ENCODE results near the gene TUBB2A.
"Not testable (repeated sequence)": the region's sequence is repeated elsewhere in the genome, so short reads cannot be mapped to it uniquely, and the experiment has no call there.

TUBB2A gene

DNA sequence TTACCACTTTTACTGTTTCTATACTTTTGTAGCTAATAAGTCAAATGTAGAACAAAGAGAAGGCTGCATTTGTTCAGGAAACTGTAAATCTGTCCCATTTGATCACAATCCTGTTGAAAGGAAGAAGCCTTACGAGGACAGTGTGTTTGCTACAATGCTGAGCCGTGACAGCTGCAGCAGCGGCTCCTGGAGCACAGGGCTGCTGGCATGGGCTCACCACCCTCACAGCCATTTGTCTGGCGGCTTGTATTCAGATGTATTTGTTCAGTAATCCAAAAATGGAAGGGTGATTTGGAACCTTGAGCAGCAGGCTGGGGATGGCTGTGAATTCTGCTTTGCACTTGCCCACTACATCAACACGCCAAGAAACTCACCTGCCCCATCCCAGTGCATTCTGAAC lies 5.7 kb downstream of the TUBB2A start:
- DNase-seq: peak in 1 of 2 experiments; percentile 30

DNA sequence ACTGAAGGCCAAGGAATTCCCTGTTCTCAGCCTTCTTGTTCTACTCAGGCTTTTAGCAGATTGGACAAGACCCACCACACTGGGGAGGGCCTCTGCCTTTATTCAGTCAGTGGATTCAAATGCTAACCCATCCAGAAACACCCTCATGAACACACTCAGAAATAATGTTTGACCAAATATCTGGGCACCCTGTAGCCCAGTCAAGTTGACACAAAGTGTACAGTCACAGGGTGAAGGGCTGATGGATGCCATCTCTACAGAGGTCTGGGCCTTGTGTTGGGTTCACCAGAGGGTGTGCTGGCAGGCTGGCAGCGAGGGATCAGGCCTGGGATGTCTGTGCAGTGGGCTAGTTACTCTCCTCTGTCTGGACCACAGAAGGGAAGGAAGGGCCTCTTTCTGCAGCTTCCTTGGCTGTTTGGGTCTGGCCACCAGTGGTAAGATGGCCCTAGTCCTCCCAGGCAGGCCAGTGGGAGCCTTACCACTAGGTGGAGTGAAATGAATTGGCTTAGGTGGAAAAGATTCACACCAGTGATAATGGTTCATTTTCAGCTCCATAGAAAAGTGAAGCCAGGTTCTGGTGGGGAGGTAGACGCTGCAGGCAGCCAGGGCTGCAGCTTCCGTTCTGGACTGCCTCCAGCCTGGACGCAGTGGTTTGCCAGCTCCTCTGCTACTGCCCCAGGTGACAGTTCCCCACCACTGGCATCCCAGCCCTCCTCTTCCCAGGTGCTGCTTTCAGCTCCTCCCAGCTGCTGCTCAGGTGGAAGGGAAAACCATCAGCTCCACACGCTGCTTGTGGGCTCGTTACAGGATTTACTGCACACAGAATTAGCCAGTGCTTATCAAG lies 9.2 kb downstream of the TUBB2A start:
- DNase-seq: no peak

DNA sequence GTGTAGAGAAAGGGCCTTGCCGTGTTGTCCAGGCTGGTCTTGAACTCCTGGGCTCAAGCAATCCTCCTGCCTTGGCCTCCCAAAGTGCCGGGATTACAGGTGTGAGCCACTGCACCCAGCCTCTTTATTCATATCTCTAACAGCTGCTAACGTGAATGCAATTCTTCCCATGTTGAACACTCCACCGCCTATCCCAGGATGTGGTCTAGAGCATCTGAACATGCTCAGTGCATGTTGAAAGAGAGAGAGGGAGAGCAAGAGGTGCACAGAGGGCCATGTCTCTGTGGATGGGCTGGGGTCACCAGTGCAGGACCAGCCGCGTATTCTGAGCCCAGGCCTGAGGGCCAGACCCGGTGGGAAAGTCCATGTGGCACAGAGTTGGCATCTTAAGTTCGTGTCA lies 12.8 kb downstream of the TUBB2A start:
- DNase-seq: no peak

DNA sequence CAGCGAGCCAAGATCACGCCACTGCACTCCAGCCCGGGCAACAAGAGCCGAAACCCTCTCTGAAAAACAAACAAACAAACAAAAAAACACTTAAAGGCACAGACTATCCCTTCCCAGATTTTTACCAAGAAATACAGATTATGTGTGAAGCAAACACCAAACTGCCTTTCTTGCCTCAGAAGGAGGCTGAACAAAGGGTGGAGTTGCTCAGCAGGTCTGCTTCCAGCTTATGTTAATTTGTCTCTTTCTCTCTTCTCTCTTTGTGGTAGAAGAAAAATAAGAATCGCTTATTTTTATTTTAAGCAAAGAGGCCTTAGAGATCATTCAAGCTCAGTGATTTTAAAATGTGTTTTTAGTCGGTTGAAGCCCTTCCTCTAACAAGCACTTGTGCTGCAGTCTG lies 14.2 kb downstream of the TUBB2A start:
- no peak for DNase-seq

DNA sequence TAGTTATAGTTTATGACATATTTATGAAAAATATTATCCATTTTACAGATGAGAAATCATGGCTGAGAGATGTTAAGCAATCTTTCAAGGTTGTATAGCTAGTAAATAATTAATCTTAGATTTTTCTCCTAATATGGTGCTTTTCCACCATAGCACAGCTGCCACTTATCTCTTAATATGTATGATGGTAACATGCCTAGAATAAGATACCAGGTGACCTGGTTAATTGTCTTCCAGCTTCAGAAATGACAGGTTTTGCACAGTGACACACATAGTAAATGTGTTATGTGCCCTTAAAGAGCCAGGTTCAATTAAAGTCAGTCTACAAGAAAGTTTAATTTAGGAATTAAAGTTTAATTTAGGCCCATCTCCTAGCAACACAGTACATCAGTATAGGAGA lies 14.8 kb downstream of the TUBB2A start:
- DNase-seq: no peak

DNA sequence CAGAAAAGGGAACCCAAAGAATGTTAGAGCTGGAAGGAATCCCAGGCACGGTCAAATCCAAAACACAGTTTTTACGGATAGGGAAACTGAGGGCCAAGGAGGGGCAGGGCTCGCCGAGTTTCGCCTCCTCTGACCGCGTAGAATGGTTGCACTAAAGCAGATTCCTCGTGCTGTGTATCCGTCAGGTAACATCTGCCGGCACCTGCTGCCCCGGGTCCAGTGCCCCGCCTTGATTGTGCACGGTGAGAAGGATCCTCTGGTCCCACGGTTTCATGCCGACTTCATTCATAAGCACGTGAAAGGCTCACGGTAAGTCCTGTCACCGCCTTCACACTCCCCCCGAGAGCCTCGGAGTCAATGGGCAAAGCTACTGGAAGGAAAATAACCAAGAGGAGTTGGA lies 17.1 kb downstream of the TUBB2A start:
- DNase-seq: no peak

DNA sequence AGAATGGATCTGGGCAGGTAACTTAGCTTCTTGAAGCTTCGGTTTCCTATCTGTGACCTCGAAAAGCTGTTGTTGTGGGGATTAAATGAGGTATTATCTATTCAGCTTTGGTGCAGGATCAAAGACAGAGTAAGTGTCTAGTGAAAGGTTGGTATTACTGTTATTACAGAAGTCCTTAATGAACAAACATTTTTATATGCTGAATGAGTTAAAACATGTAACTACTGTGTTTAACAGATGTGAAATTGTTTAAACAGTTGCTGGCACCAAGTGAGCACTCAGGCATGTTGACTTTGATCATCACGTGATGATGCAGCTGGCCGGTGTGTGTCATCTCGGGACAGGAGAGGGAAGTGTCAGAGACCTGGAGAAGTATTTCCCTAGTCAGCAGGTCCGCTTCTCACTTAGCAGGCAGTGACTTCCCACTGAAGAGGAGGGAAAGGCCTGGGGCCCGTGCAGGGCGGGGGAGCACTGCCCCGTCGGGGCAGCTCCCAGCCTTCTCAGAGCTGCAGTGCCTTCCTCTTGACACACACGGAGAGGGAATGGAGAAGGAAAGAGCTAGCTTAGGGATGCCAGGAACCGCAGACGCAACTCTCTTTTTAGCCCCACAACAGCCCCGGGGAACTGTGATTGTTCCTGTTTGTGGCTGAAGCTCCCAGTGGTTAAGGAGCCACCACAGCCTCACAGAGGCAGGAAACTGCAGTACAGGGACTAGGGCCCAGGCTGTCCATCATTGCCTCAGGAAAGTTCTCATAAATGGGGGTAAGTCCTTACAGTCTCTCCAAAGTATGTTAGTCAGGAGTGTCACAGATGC lies 18.0 kb downstream of the TUBB2A start:
- no peak for DNase-seq

DNA sequence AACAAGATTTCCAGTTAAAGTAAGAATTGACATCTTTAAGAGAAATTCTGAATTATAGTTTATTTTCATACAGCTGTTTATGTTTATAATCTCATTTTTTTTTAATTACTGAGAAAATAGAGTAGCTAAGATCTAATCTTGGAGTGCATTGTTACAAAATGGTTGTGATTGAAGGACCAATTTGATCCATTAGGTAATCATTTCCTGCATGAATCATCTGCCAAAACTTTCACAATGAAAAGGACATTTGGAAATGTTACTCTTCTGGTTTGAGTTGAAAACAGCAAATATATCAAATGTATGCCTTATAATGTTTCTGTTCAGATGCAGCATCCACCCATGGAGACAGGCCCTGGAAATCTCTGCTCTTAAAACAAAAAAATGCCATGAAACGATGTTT lies 19.0 kb downstream of the TUBB2A start:
- no peak for DNase-seq

DNA sequence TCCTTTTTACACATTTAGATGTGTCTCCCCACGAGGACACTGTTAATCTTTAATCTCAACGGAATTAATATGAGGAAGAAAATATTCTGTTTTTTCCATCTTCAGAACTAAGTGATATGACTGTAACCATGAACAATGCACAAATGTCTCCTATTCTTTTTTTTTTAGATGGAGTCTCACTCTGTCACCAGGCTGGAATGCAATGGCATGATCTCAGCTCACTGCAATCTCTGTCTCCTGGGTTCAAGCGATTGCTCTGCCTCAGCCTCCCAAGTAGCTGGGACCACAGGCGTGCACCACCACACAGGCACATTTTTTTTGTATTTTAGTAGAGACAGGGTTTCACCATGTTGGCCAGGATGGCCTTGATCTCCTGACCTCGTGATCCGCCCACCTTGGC lies 19.5 kb downstream of the TUBB2A start:
- not testable (repeated sequence) for DNase-seq

DNA sequence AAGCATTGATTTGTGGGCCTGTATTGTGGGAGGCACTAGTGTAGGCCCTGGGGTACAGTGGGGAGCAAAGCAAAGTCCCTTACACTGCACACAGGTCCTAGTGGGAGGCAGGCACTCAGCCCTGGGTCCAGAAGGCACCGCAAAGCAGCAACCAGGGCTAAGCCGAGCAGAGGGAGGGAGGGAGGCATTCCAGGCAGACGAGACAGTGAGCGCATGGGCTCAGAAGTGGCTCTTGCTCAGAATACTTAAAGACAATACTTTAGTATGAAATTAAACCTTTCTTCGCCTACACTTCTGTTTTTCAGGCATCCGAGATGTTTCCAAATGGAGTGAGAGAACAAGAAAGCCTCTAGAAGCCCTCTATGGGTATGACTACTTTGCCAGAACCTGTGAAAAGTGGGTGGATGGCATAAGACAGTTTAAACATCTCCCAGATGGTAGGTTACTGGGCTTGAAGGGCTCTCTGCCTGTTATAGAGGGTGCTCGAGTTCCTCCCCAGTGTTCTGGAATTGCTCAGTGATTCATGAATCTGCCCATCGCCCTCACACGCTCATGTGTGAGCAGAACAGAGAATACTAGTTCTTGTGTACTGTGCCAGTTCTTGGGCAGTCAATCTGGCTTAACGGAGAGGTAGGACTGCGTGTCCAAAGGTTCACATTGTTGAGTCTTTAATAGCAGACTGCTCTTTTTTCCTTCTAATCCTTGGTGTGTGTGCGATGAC lies 20.1 kb downstream of the TUBB2A start:
- no peak for DNase-seq

DNA sequence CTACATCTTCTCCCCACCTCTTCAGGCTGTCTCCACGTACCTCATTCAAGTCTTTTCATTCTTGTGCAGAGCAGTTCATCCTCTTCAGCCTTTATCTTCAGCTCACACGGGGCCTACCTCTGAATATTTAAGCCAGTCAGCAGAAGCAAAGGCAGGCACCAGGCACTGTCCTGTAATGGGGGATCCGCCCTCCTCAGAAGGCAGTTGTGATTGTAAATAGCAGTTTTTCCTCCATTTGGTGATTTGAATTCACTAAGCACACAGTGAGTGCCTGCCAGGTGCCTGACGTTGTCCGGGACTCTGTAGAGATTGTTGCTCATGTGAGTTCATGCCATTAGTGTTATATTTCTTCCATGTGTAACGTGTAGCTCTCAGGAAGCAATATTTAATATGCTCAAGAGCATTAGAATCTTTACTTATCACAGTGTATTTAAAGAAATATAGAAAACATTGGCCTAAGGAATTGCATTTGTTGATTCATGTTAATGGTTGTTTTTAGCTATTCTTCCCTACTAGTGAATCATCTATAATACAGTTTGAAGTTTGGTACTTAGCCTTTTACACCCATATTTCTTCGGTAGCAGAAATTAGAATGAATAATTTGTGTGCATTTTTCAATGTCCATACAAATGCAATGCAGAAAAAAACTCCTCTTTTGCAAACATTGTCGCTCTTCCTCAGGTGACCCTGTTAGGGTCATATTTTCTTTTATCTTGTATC lies 20.9 kb downstream of the TUBB2A start:
- DNase-seq: no peak

DNA sequence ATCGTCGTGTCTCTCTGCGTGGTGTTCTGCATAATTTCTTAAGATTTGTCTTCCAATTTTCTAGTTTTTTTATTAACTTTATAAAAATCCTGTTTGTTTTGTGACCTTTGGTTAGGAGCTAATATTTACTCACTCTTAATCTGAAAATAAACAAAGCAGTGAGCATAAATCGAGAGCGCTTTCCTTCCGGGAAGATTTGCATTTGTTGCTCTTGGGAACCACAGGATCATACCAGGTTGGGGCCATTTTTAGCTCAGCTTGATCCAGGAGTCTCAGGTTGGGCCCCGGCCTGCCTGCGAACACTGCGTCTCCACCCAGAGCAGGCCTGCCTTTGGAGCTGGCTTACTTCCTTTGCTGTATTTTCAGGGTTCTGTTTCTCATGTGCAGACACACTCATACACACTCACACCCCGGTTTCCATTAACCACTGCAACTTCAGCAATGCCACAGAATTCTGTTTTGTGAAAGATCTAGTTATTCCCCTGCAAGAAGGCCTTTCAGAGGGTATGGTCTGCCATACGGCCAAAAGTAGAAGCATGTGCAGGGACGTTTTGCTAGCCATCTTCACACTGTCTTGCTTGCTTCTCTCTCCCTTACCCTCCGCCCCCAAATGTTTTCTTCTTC lies 21.6 kb downstream of the TUBB2A start:
- no peak for DNase-seq

DNA sequence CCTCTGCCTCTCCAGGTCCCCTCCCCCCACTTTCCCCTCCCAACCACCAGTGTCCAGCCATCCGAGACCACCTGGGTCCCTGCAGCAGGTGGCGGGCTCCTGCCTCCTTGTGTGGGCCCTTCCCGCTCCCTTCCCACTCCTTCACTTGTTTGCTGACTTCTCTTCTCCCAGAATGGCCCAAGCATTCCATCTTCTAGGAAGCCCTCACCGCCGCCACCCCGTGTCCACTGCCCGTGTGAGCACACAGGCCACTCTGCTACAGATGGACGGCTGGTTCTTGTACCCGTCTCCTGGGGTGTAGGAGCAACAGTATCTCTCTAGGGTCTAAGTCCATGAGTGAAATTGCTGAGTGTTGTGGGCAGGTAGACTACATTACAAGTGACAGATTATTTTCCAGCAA lies 23.8 kb downstream of the TUBB2A start:
- no peak for DNase-seq

DNA sequence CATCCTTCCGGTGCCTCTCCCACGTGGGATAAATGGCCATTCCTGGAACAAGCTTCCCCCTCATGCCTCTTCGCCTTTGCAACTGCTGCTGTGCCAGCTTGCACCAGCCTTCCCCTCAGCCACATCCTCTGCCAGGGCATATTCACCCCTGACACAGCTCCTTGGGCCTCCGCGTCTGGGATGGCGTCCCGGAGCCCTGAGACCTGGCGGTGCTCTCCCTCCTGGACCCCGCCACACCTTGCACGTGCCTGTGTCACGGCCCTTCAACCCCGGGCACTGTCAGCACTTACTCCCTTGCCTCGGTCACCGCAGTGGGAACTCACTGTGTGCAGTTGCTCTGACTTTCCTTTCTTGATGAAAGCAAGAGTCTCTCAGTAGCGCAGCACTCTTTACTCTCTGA lies 25.6 kb downstream of the TUBB2A start:
- DNase-seq: no peak

DNA sequence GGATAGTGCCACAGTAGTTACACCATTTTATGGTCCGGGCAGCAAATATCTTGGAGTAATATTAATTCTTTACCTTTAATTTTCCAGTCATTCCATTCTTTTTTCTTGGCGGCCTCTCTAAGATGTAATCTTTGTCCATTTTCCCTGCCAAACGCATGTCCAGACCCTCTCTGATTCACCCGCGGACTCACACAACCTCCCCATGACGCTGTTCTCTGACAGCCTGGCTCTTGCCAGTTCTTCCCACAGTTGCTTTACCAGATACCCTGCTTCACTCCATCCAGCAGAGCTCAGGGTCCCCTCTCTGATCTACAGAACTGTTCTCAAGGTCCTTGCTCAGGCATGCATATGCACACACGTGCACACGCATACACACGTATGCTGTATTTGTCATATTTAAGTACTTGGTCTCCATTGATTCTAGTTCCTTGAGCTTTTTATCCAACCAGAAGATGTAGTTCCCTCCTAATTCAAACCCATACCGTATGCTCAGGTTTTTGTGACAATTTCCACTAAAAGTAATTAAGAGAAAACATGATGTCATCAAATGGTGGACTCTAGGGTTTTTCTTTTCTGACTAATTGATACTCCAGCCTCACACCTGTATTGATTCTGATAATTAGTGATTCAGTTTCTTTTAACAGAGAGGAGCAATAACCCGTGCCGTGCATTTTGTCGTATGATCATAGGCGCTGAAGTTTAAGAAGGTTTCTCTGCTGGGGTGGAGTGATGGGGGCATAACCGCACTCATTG lies 28.8 kb downstream of the TUBB2A start:
- no peak for DNase-seq

DNA sequence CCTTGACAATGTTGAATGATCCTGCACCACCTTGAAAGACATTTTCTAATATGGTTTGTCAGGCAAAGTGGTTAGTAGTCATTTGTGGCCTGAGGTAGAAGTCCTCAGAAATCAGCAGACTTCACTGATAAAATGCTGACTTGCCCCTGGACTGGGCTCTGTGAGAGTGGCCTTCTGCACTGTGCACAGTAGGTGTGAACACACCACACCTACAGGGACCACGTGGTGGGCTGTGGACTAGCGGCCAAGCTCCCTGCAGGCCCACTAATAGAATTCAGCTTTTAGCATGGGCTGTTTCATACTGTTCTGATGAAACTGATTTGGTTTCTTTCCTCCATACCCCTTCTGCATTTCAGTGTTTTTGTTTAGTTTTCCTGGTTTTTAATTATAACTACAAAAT lies 31.5 kb downstream of the TUBB2A start:
- no peak for DNase-seq

DNA sequence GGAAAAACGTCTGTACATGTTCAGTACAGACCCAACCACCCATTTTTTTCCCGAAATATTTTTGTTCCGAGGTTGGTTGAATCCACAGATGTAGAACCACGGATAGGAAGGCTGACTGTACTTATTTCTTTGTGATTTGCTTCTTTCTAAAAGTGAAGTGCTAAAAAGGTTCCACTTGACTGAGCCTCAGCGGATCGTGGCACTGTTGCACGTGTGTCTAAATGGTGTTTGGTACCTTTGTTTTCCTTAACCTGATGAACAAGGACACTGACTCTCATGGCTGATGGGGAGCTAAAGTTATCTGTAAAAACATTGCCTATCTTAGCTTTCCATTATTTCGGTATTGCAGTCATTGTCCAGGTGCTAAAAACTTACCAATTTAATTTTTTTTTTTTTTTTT lies 32.7 kb downstream of the TUBB2A start:
- DNase-seq: no peak

DNA sequence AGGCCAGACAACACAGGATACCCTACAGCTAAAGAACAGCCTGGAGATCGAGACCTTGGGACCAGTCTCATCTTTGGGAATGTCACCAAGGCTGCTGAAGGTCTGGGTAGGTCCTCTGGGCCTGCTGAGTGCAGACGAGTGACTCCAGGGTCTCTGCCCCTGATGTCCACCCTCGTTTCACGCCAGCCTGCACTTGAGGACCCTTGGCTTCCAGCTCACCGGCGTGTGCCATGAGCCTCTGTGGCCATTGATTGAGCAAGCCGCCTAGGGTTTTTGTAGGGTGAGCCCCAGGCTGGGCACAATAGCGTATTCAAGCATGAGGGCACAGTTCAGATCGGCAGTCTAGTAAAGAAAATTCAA lies 34.5 kb downstream of the TUBB2A start:
- DNase-seq: no peak

DNA sequence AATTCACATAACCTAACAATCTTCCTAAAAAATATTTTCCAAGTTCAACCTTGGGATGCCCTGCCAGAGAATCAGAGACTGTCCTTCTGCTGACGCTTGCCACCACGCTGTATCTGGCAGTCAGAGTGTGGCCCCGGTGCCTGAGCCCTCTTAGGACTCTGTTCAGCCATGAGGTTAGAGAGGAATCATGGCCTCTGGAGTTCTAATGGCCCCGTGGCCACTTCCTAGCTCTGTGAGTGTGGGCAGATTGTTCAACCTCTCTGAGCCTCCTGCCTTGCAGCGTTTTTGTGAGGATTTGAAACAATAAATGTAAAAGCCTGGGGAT lies 36.6 kb downstream of the TUBB2A start:
- no peak for DNase-seq

DNA sequence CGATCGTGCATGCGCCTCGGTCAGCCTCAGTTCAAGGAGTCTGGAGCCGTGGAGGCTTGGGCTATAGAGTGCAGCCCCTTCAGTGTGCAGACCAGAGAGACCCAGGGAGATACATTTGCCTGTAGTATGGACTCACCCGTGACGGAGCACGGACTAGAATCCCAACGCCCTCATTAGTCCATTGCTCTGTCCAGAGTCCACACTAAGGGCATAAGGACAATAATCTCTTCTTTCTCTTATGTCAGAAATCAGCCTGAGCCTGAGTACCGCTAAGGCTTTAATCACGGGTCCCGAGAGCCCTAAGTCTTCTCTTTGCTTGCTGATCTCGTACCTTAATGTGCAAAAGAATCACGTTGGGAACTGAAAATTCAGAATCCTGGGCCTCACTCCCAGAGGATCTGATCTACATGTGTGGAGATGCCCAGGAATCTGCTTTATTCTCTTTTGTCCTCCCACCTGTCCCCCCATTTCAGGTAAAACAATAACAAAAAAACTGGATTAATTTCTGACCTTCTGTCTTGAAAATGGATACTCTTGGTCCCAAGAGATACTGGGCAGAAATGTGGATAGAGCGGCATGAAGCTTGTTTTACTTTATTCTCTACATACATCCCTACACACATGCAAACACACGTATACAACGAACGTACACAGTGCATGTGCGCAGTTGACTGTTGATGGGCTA lies 38.2 kb downstream of the TUBB2A start:
- peak in 1 of 2 experiments; percentile 54 for DNase-seq

DNA sequence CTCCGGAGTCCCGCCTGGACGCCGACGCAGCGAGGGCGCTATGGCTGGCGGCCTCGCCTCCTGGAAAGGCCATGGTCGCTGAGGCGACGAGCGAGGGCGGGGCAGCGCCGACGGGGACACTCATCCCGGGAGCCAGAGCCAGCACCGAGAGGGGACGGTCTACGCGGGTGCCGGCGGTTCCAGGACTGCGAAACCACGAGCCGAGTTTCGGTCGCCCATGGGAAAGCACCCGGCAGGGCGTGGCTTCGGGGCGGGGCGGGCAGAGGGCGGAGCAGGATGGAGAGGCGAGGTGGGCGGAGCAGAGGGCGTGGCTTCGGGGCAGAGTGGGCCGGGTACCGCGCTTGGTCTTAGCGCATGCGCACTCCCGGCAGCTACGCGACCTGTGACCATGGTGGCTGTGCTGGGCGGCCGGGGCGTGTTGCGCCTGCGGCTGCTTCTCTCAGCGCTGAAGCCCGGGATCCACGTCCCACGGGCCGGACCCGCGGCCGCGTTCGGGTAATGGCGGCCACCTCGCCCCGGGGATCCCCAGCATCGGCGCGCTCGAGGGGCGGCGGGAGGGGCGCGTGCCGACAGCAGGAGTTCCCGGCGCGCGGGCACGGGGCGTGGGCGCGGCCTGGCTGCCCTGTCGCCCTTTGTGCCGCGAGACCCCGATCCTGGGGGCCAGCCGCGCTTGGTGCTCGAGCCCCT lies 38.8 kb downstream of the TUBB2A start, which contains the start of gene BPHL:
Gene BPHL (plus strand): TSS at position 359 of the 687 bp plus-strand sequence. CDS start 30 bp downstream, at position 389.
- peak; percentile 89 to 94 for DNase-seq

Data from NCI-H446 (cell line).